NT2/D1 (cell line): ENCODE results near the gene ATP8B1.

Experiments
- SUZ12 ChIP-seq: IDR thresholded peaks from 2 replicates; pipeline ENCODE4 v1.6.1; 2011; ENCODE audit not compliant: insufficient read length, insufficient read depth; ENCODE audit errors: extremely low read depth
- YY1 ChIP-seq: IDR thresholded peaks from 2 replicates; pipeline ENCODE4 v1.6.1; 2011; ENCODE audit not compliant: insufficient read length, insufficient read depth
- ZNF274 ChIP-seq: IDR thresholded peaks from 2 replicates; pipeline ENCODE4 v1.6.1; 2011; ENCODE audit warnings: mild to moderate bottlenecking, low read depth, low read length

GRCh38 chr18:57816208-57816954 is 13.3 kb upstream of the ATP8B1 start:
- TF ChIP-seq SUZ12 (no peak), ZNF274 (no peak), YY1 (no peak)
